Esophagus (tissue), 2 donors: Measurements from ENCODE around the gene OR2V2. TPM values are rescaled to one million over a fixed set of nuclear protein-coding genes. Genes with fewer than 3 reads are reported as not detected.

Source experiments
- H3K27ac ChIP-seq, 2 donors: one replicate each; pipeline ENCODE4 v1.5.1; 2013; ENCODE audit warnings: low read depth in 2 of 2, mild to moderate bottlenecking in 2 of 2, inconsistent platforms in 1 of 2, low read length in 1 of 2, moderate library complexity in 1 of 2
- H3K27me3 ChIP-seq, 2 donors: one replicate each; pipeline ENCODE4 v1.6.1; 2013; ENCODE audit warnings: low read length in 2 of 2, control low read depth in 1 of 2, mild to moderate bottlenecking in 1 of 2; ENCODE audit not compliant: insufficient read depth in 2 of 2, control insufficient read depth in 1 of 2
- H3K36me3 ChIP-seq, 2 donors: one replicate each; pipeline ENCODE4 v1.6.1; 2013; ENCODE audit warnings: low read length in 1 of 2; ENCODE audit not compliant: control insufficient read depth in 2 of 2, insufficient read depth in 2 of 2
- H3K4me1 ChIP-seq, 2 donors: one replicate each; pipeline ENCODE4 v1.6.1; 2013; ENCODE audit warnings: low read length in 1 of 2; ENCODE audit not compliant: control insufficient read depth in 2 of 2, insufficient read depth in 2 of 2
- H3K4me3 ChIP-seq, 2 donors: one replicate each; pipeline ENCODE4 v1.5.1; 2013; ENCODE audit warnings: low read length in 2 of 2, mild to moderate bottlenecking in 2 of 2, low read depth in 1 of 2, moderate library complexity in 1 of 2
- H3K9me3 ChIP-seq, 2 donors: one replicate each; pipeline ENCODE4 v1.6.1; 2013; ENCODE audit warnings: mild to moderate bottlenecking in 2 of 2, low read depth in 1 of 2, low read length in 1 of 2, moderate library complexity in 1 of 2; ENCODE audit not compliant: control insufficient read depth in 2 of 2, insufficient read depth in 1 of 2
- WGBS, 2 donors: extraction: QIAGEN DNeasy Blood & Tissue Kit; methylation state at CpG; one replicate each; pipeline ENCODE4 v1.1.7; 2013; 5-methylcytosine and 5-hydroxymethylcytosine counted together
- polyA plus RNA-seq, 2 donors: library from polyadenylated mRNA; stranded (reverse); fragments of 200-250 nt; gene quantifications; one replicate each; pipeline ENCODE4 v1.2.3, GENCODE V29; 2013
- donor health status: healthy with polysubstance abuse.
- donor health status: Bipolar disorder and iron deficiency.

OR2V2 gene
- polyA plus RNA-seq, 2 donors, result not detected

- H3K27ac ChIP-seq, result peak overlapping the region in 1 of 2 donors; percentile 43
- no peaks in the 10 kb centered on the region for H3K27me3 ChIP-seq
- peaks cover 4 to 8% of the 10 kb centered on the region in 2 donors for H3K4me1 ChIP-seq
- no peak overlapping the region for H3K4me3 ChIP-seq
- H3K36me3 ChIP-seq, result no peaks in the 10 kb centered on the region
- WGBS, 2 donors, result 7 to 8% methylated on average over 37 of the region's 37 CpGs
- no peaks in the 10 kb centered on the region for H3K9me3 ChIP-seq
Observed at GRCh38 chr5:181187500-181188213, 40.3 kb downstream of the OR2V2 start.

GRCh38 chr5:181188700-181189362 lies 41.4 kb downstream of the OR2V2 start:
- Histone ChIP-seq H3K4me3 (peak overlapping the region; percentile 74 to 81), H3K36me3 (no peaks in the 10 kb centered on the region), H3K27ac (peak overlapping the region; percentile 78 to 91), H3K4me1 (peaks cover 4 to 8% of the 10 kb centered on the region in 2 donors), H3K27me3 (no peaks in the 10 kb centered on the region), H3K9me3 (no peaks in the 10 kb centered on the region)
- WGBS, 2 donors, result 1% methylated on average over 34 to 35 of the region's 35 CpGs

- Histone ChIP-seq H3K27ac (peak overlapping the region; percentile 45 to 79), H3K27me3 (no peaks in the 10 kb centered on the region), H3K4me1 (peaks cover 4 to 8% of the 10 kb centered on the region in 2 donors), H3K9me3 (no peaks in the 10 kb centered on the region), H3K4me3 (peak overlapping the region; percentile 74 to 81), H3K36me3 (peaks cover 0 to 2% of the 10 kb centered on the region in 2 donors)
- 0% methylated on average over 41 of the region's 41 CpGs for WGBS, 2 donors
Observed at GRCh38 chr5:181189363-181189961, 42.1 kb downstream of the OR2V2 start.

GRCh38 chr5:181189962-181190710 lies 42.8 kb downstream of the OR2V2 start:
- WGBS, 2 donors, result 0 to 1% methylated on average over 52 of the region's 52 CpGs
- peak overlapping the region; percentile 74 to 81 for H3K4me3 ChIP-seq
- peaks cover 4 to 6% of the 10 kb centered on the region in 2 donors for H3K4me1 ChIP-seq
- H3K36me3 ChIP-seq, result peaks cover 0 to 5% of the 10 kb centered on the region in 2 donors
- peak overlapping the region; percentile 43 to 83 for H3K27ac ChIP-seq
- H3K9me3 ChIP-seq, result no peaks in the 10 kb centered on the region
- H3K27me3 ChIP-seq, result no peaks in the 10 kb centered on the region

GRCh38 chr5:181190711-181191525 lies 43.5 kb downstream of the OR2V2 start:
- H3K27me3 ChIP-seq, result no peaks in the 10 kb centered on the region
- H3K9me3 ChIP-seq, result no peaks in the 10 kb centered on the region
- peaks cover 0 to 10% of the 10 kb centered on the region in 2 donors for H3K36me3 ChIP-seq
- H3K4me3 ChIP-seq, result peak overlapping the region; percentile 74 to 81
- H3K27ac ChIP-seq, result peak overlapping the region; percentile 75 to 83
- peaks cover 4 to 6% of the 10 kb centered on the region in 2 donors for H3K4me1 ChIP-seq
- WGBS, 2 donors, result 0% methylated on average over 66 of the region's 66 CpGs

GRCh38 chr5:181191526-181192336 lies 44.3 kb downstream of the OR2V2 start:
- 1% methylated on average over 64 of the region's 64 CpGs for WGBS, 2 donors
- Histone ChIP-seq H3K36me3 (peaks cover 0 to 10% of the 10 kb centered on the region in 2 donors), H3K4me1 (peaks cover 4 to 6% of the 10 kb centered on the region in 2 donors), H3K27ac (peak overlapping the region; percentile 89 to 92), H3K9me3 (no peaks in the 10 kb centered on the region), H3K27me3 (no peaks in the 10 kb centered on the region), H3K4me3 (peak overlapping the region; percentile 74 to 81)

- peaks cover 0 to 10% of the 10 kb centered on the region in 2 donors for H3K36me3 ChIP-seq
- H3K4me1 ChIP-seq, result peaks cover 2 to 6% of the 10 kb centered on the region in 2 donors
- WGBS, 2 donors, result 52 to 59% methylated on average over 11 to 12 of the region's 12 CpGs
Observed at GRCh38 chr5:181192337-181193046, 45.1 kb downstream of the OR2V2 start.

GRCh38 chr5:181193656-181194055 lies 46.3 kb downstream of the OR2V2 start:
- no peaks in the 10 kb centered on the region for H3K27me3 ChIP-seq
- no peak overlapping the region for H3K27ac ChIP-seq
- peaks cover 0 to 6% of the 10 kb centered on the region in 2 donors for H3K4me1 ChIP-seq
- H3K9me3 ChIP-seq, result no peaks in the 10 kb centered on the region
- no peak overlapping the region for H3K4me3 ChIP-seq
- peaks cover 0 to 18% of the 10 kb centered on the region in 2 donors for H3K36me3 ChIP-seq
- 70 to 88% methylated on average over 2 of the region's 2 CpGs for WGBS, 2 donors

More at GRCh38 chr5:181192337-181193046, 45.1 kb downstream of the OR2V2 start:
- Histone ChIP-seq H3K9me3 (no peaks in the 10 kb centered on the region), H3K27me3 (no peaks in the 10 kb centered on the region), H3K4me3 (peak overlapping the region; percentile 64 to 74), H3K27ac (peak overlapping the region; percentile 89 to 92)
